Esophagus squamous epithelium (tissue), 4 donors: Measurements from ENCODE around the gene STT3A.

Experiments used
- POLR2A ChIP-seq, 4 donors: fragments of 450-650 bp; IDR thresholded peaks; one replicate each; pipeline ENCODE4 v1.6.1; 2017; ENCODE audit warnings: antibody characterized with exemption in 4 of 4, mild to moderate bottlenecking in 4 of 4, moderate library complexity in 3 of 4
- TF ChIP-seq, protein P1 (sequence below), 6 experiments: fragments of 450-650 bp in 4 of 6; fragments of 200-600 bp in 2 of 6; sonication (generic) in 2 of 6; IDR thresholded peaks; one replicate each; pipeline ENCODE4 v1.5.1; 2016 to 2019; ENCODE audit warnings: antibody characterized with exemption in 6 of 6, mild to moderate bottlenecking in 4 of 6, moderate library complexity in 4 of 6

DNA sequence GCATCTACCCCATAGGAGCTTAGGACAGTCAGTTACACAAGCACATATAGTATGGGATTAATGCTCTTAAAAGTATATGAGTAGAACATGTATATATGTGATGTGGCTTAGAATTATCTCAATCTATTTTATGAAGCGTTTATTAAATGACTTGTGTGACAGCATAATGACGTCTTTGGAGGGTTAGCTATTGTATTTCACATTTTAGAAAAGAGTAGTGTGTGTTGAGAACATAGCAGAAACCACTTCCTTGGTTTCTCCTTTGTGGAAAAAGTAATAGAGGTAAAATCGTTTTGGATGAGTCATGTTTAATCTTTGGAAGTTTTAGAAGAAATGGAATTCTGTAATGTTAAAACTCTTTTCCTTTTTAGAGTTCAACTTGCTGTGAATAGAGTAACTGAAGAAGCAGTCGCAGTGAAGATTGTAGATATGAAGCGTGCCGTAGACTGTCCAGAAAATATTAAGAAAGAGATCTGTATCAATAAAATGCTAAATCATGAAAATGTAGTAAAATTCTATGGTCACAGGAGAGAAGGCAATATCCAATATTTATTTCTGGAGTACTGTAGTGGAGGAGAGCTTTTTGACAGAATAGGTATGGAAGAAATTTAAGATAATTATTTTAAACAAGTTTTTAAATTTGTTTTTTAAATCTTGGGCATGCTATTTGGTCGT, 34.7 kb downstream of the STT3A start:
- TF ChIP-seq, protein P1, sequence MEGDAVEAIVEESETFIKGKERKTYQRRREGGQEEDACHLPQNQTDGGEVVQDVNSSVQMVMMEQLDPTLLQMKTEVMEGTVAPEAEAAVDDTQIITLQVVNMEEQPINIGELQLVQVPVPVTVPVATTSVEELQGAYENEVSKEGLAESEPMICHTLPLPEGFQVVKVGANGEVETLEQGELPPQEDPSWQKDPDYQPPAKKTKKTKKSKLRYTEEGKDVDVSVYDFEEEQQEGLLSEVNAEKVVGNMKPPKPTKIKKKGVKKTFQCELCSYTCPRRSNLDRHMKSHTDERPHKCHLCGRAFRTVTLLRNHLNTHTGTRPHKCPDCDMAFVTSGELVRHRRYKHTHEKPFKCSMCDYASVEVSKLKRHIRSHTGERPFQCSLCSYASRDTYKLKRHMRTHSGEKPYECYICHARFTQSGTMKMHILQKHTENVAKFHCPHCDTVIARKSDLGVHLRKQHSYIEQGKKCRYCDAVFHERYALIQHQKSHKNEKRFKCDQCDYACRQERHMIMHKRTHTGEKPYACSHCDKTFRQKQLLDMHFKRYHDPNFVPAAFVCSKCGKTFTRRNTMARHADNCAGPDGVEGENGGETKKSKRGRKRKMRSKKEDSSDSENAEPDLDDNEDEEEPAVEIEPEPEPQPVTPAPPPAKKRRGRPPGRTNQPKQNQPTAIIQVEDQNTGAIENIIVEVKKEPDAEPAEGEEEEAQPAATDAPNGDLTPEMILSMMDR (IDR thresholded peaks at IDR 0.05): no peak
- TF ChIP-seq POLR2A (IDR thresholded peaks at IDR 0.05): no peak
